GM18907 (cell line): ENCODE results near the gene NFKB1.
A peak's percentile ranks its signal among the peaks of the same experiment; 100 is the strongest.

ENCODE experiments used
- ATAC-seq: cut with Tn5 transposase; IDR thresholded peaks from one replicate; pipeline ENCODE4 v1.9.1; 2021; ENCODE audit warnings: mild to moderate bottlenecking, moderate library complexity; ENCODE audit not compliant: unreplicated experiment

The NFKB1 gene

GRCh38 chr4:102497986-102498385 lies 3.2 kb upstream of the NFKB1 start:
- no peak for ATAC-seq

- peak; percentile 30 for ATAC-seq
Observed at GRCh38 chr4:102500352-102500695, 835 bp upstream of the NFKB1 start.

- peak; percentile 34 for ATAC-seq
Observed at GRCh38 chr4:102501447-102501696, 213 bp downstream of the NFKB1 start.

- no peak for ATAC-seq
Observed at GRCh38 chr4:102502543-102502818, 1.3 kb downstream of the NFKB1 start.

- no peak for ATAC-seq
Observed at GRCh38 chr4:102503301-102503746, 2.2 kb downstream of the NFKB1 start.

- ATAC-seq = no peak
Observed at GRCh38 chr4:102503831-102504786, 3.0 kb downstream of the NFKB1 start.

GRCh38 chr4:102504941-102505340 lies 3.8 kb downstream of the NFKB1 start:
- ATAC-seq = no peak

- ATAC-seq = no peak
Observed at GRCh38 chr4:102505708-102506107, 4.5 kb downstream of the NFKB1 start.

GRCh38 chr4:102506523-102506922 lies 5.4 kb downstream of the NFKB1 start:
- ATAC-seq = no peak

GRCh38 chr4:102511830-102512605 lies 10.9 kb downstream of the NFKB1 start:
- no peak for ATAC-seq

GRCh38 chr4:102514298-102514964 lies 13.3 kb downstream of the NFKB1 start:
- no peak for ATAC-seq

GRCh38 chr4:102517753-102518152 lies 16.6 kb downstream of the NFKB1 start:
- ATAC-seq = no peak

GRCh38 chr4:102518703-102519131 lies 17.6 kb downstream of the NFKB1 start:
- no peak for ATAC-seq

- ATAC-seq = no peak
Observed at GRCh38 chr4:102519925-102520324, 18.8 kb downstream of the NFKB1 start.

GRCh38 chr4:102521570-102521969 lies 20.4 kb downstream of the NFKB1 start:
- ATAC-seq = no peak

- no peak for ATAC-seq
Observed at GRCh38 chr4:102522031-102522440, 20.9 kb downstream of the NFKB1 start.

- ATAC-seq = no peak
Observed at GRCh38 chr4:102524691-102525090, 23.5 kb downstream of the NFKB1 start.

GRCh38 chr4:102525097-102525496 lies 23.9 kb downstream of the NFKB1 start:
- ATAC-seq = no peak

GRCh38 chr4:102525504-102525903 lies 24.3 kb downstream of the NFKB1 start:
- ATAC-seq = no peak

- ATAC-seq = no peak
Observed at GRCh38 chr4:102526532-102526931, 25.4 kb downstream of the NFKB1 start.

GRCh38 chr4:102527695-102528283 lies 26.6 kb downstream of the NFKB1 start:
- ATAC-seq = no peak
